B cell (primary cell): Measurements from ENCODE around the gene KAZN.

Experiments
- EZH2 ChIP-seq: IDR thresholded peaks from 2 replicates; pipeline ENCODE4 v1.6.1; 2012; ENCODE audit warnings: borderline replicate concordance, low read depth, mild to moderate bottlenecking, moderate library complexity, low read length; ENCODE audit not compliant: insufficient read depth, poor library complexity, severe bottlenecking
- TF ChIP-seq, protein P1 (sequence below): fragments of 200-600 bp; IDR thresholded peaks from one replicate; pipeline ENCODE4 v1.8.0; 2022; ENCODE audit warnings: antibody characterized with exemption, mild to moderate bottlenecking

DNA sequence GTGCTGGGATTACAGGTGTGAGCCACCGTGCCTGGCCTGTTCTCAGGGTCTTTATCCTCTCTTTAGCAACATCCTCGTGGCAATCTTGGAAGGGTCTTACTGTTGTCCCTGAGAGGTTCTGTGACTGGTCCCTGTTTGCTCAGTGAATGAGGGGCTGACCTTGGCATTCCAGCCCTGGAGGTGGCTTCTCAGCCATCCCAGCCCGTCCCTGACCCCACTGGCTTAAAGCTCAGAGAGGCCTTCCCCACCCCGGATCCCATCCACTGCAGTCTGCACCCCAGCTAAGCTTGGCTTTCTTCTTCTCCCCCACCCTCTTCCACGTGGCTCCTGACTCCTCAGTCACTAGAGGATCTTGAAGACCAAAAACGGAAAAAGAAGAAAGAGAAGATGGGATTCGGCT, 466.8 kb downstream of the KAZN start:
- TF ChIP-seq, protein P1, sequence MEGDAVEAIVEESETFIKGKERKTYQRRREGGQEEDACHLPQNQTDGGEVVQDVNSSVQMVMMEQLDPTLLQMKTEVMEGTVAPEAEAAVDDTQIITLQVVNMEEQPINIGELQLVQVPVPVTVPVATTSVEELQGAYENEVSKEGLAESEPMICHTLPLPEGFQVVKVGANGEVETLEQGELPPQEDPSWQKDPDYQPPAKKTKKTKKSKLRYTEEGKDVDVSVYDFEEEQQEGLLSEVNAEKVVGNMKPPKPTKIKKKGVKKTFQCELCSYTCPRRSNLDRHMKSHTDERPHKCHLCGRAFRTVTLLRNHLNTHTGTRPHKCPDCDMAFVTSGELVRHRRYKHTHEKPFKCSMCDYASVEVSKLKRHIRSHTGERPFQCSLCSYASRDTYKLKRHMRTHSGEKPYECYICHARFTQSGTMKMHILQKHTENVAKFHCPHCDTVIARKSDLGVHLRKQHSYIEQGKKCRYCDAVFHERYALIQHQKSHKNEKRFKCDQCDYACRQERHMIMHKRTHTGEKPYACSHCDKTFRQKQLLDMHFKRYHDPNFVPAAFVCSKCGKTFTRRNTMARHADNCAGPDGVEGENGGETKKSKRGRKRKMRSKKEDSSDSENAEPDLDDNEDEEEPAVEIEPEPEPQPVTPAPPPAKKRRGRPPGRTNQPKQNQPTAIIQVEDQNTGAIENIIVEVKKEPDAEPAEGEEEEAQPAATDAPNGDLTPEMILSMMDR, result no peak
- TF ChIP-seq EZH2, result no peak
